Amniotic stem cell (primary cell): ENCODE results near the gene TNFSF15.

ENCODE experiments used
- DNase-seq: peaks from one replicate; lab custom pipeline; 2025; lab: John Stamatoyannopoulos, UW

Gene TNFSF15

GRCh38 chr9:114787781-114788498 lies 17.9 kb downstream of the TNFSF15 start:
- no peak for DNase-seq

GRCh38 chr9:114787214-114787613 lies 18.6 kb downstream of the TNFSF15 start:
- DNase-seq, result no peak

- no peak for DNase-seq
These were observed 19.8 kb downstream of the TNFSF15 start for GRCh38 chr9:114785866-114786650.

GRCh38 chr9:114784721-114785279 lies 21.0 kb downstream of the TNFSF15 start:
- no peak for DNase-seq

- no peak for DNase-seq
These were observed 23.3 kb downstream of the TNFSF15 start for GRCh38 chr9:114782586-114782985.

- DNase-seq, result no peak
These were observed 26.4 kb downstream of the TNFSF15 start for GRCh38 chr9:114779352-114779845.

GRCh38 chr9:114777821-114778609 lies 27.8 kb downstream of the TNFSF15 start:
- no peak for DNase-seq

- no peak for DNase-seq
These were observed 29.0 kb downstream of the TNFSF15 start for GRCh38 chr9:114776683-114777399.

GRCh38 chr9:114775981-114776380 lies 29.9 kb downstream of the TNFSF15 start:
- DNase-seq, result no peak

GRCh38 chr9:114775121-114775520 lies 30.7 kb downstream of the TNFSF15 start:
- DNase-seq, result no peak

- DNase-seq, result no peak
These were observed 31.3 kb downstream of the TNFSF15 start for GRCh38 chr9:114774524-114774923.

GRCh38 chr9:114771889-114772288 lies 34.0 kb downstream of the TNFSF15 start:
- DNase-seq, result no peak

GRCh38 chr9:114770991-114771390 lies 34.8 kb downstream of the TNFSF15 start:
- DNase-seq, result no peak

GRCh38 chr9:114769624-114770023 lies 36.2 kb downstream of the TNFSF15 start:
- DNase-seq, result no peak

- DNase-seq, result no peak
These were observed 42.6 kb downstream of the TNFSF15 start for GRCh38 chr9:114763220-114763619.

GRCh38 chr9:114761523-114761922 lies 44.3 kb downstream of the TNFSF15 start:
- DNase-seq, result no peak

- no peak for DNase-seq
These were observed 46.1 kb downstream of the TNFSF15 start for GRCh38 chr9:114759512-114760341.

- DNase-seq, result no peak
These were observed 47.9 kb downstream of the TNFSF15 start for GRCh38 chr9:114757984-114758383.

- no peak for DNase-seq
These were observed 48.4 kb downstream of the TNFSF15 start for GRCh38 chr9:114757395-114757794.

- no peak for DNase-seq
These were observed 48.9 kb downstream of the TNFSF15 start for GRCh38 chr9:114756920-114757319.

- DNase-seq, result no peak
These were observed 51.3 kb downstream of the TNFSF15 start for GRCh38 chr9:114754581-114754980.
